Measurements from ENCODE around the gene BCOR. TPM values are rescaled to one million over a fixed set of nuclear protein-coding genes. Genes with fewer than 3 reads are reported as not detected.

The BCOR gene
- total and polyA plus RNA-seq, 2 of the 4 experiments (the other 2 are of a cell fraction) = 7.5 to 9.0 TPM

DNA sequence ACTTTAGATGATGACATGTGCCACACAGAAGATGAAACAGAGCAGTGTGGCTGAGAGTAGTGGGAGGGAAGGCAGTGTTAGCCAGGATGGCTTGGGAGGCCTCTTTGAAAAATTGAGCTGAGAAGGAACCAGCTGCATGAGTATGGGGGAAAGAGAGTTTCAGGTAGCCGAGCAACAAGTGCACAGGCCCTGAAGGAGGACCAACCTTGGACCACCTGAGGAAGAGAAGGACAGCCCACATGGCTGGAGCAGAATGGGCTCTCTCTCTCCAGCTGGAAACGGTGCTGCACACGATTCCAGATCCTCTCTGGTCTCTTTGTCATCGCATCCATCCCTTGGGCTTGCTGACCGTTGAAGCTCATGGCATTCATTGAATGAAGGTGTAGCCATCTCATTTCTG lies 23.9 kb upstream of the BCOR start:
- BruUV-seq (replicated peaks) = no TSS peak
- no peak overlapping the region for H3K56ac ChIP-seq (ENCODE audit: extremely low read depth, insufficient read depth, low read length)
- no peak overlapping the region for H2BK20ac ChIP-seq (ENCODE audit: low read depth, low read length)
- H2BK120ac ChIP-seq (ENCODE audit: low read depth, low read length) = no peak overlapping the region
- TF ChIP-seq RCOR1 (IDR thresholded peaks at IDR 0.05; ENCODE audit: insufficient replicate concordance, low read length) (no peak), SMC3 (IDR thresholded peaks at IDR 0.05; ENCODE audit: low read depth, low read length) (no peak), MXI1 (IDR thresholded peaks at IDR 0.05; ENCODE audit: borderline replicate concordance, low read depth, low read length) (no peak), POLR2A (IDR thresholded peaks at IDR 0.05; ENCODE audit: low read depth, low read length) (no peak), RAD21 (IDR thresholded peaks at IDR 0.05; ENCODE audit: low read length) (no peak), RFX5 (IDR thresholded peaks at IDR 0.05; ENCODE audit: low read depth, low read length) (no peak), BHLHE40 (IDR thresholded peaks at IDR 0.05; ENCODE audit: low read depth, low read length) (no peak), CEBPB (IDR thresholded peaks at IDR 0.05; ENCODE audit: low read depth, low read length) (no peak), FOS (IDR thresholded peaks at IDR 0.05; ENCODE audit: low read depth, low read length) (no peak), MAFK (IDR thresholded peaks at IDR 0.05; ENCODE audit: low read depth, low read length) (no peak), NFE2L2 (IDR thresholded peaks at IDR 0.05; ENCODE audit: low read depth, low read length) (no peak), CHD1 (IDR thresholded peaks at IDR 0.05; ENCODE audit: low read depth, low read length) (no peak), MAZ (IDR thresholded peaks at IDR 0.05; ENCODE audit: borderline replicate concordance, low read depth, low read length) (no peak)
- TF ChIP-seq, protein P1, sequence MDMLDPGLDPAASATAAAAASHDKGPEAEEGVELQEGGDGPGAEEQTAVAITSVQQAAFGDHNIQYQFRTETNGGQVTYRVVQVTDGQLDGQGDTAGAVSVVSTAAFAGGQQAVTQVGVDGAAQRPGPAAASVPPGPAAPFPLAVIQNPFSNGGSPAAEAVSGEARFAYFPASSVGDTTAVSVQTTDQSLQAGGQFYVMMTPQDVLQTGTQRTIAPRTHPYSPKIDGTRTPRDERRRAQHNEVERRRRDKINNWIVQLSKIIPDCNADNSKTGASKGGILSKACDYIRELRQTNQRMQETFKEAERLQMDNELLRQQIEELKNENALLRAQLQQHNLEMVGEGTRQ (IDR thresholded peaks at IDR 0.05; ENCODE audit: low read depth, low read length) = no peak
- TF ChIP-seq, protein P2, sequence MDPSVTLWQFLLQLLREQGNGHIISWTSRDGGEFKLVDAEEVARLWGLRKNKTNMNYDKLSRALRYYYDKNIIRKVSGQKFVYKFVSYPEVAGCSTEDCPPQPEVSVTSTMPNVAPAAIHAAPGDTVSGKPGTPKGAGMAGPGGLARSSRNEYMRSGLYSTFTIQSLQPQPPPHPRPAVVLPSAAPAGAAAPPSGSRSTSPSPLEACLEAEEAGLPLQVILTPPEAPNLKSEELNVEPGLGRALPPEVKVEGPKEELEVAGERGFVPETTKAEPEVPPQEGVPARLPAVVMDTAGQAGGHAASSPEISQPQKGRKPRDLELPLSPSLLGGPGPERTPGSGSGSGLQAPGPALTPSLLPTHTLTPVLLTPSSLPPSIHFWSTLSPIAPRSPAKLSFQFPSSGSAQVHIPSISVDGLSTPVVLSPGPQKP (IDR thresholded peaks at IDR 0.05; ENCODE audit: borderline replicate concordance, low read depth, low read length) = no peak
- TF ChIP-seq, protein P3, sequence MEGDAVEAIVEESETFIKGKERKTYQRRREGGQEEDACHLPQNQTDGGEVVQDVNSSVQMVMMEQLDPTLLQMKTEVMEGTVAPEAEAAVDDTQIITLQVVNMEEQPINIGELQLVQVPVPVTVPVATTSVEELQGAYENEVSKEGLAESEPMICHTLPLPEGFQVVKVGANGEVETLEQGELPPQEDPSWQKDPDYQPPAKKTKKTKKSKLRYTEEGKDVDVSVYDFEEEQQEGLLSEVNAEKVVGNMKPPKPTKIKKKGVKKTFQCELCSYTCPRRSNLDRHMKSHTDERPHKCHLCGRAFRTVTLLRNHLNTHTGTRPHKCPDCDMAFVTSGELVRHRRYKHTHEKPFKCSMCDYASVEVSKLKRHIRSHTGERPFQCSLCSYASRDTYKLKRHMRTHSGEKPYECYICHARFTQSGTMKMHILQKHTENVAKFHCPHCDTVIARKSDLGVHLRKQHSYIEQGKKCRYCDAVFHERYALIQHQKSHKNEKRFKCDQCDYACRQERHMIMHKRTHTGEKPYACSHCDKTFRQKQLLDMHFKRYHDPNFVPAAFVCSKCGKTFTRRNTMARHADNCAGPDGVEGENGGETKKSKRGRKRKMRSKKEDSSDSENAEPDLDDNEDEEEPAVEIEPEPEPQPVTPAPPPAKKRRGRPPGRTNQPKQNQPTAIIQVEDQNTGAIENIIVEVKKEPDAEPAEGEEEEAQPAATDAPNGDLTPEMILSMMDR (conservative IDR thresholded peaks at IDR 0.05; ENCODE audit: low read depth, low read length) = no peak
- H2AK9ac ChIP-seq (replicated peaks; ENCODE audit: low read depth, low read length, poor library complexity) = peak overlapping the region; percentile 50
- 40% methylated on average over 1 of the region's 5 CpGs; no CpG with 5 or more reads in 1 of the 2 experiments for WGBS, 2 experiments (ENCODE audit: extremely low coverage in 2 of 2, insufficient read length in 1 of 2)
- H3K36me3 ChIP-seq (ENCODE audit: control insufficient read depth, insufficient read depth, low read length) = no peaks in the 10 kb centered on the region
- ATAC-seq (ENCODE audit: low read depth) (no peak), DNase-seq (no peak)
- H3K4me1 ChIP-seq (ENCODE audit: control insufficient read depth, insufficient read depth, low read length) = no peaks in the 10 kb centered on the region
- H2BK15ac ChIP-seq (ENCODE audit: low read depth, low read length) = no peak overlapping the region
- H3K9ac ChIP-seq (ENCODE audit: low read depth, low read length) = no peak overlapping the region
- H3K9me1 ChIP-seq (ENCODE audit: insufficient read depth, low read length) = no peaks in the 10 kb centered on the region
- no peak overlapping the region for H4K8ac ChIP-seq (ENCODE audit: low read depth in 2 of 2, low read length in 2 of 2)
- H2AFZ ChIP-seq (replicated peaks; ENCODE audit: low read length, poor library complexity) = no peak overlapping the region
- no peaks in the 10 kb centered on the region for H4K20me1 ChIP-seq (ENCODE audit: insufficient read depth, low read length)
- no peak overlapping the region for H4K5ac ChIP-seq (ENCODE audit: low read depth, low read length)
- no peak overlapping the region for H3K4ac ChIP-seq (ENCODE audit: low read depth, low read length)
- ChIA-PET POLR2A (ENCODE audit: unreplicated experiment) (no interaction called here), CTCF (no interaction called here)
- no peak overlapping the region for H2BK5ac ChIP-seq (ENCODE audit: low read depth, low read length, poor library complexity, severe bottlenecking)
- no peak overlapping the region for H3K4me2 ChIP-seq (ENCODE audit: low read depth, low read length)
- no peak overlapping the region for H4K91ac ChIP-seq (ENCODE audit: insufficient read depth, low read depth, low read length)
- H3K79me1 ChIP-seq (ENCODE audit: low read depth in 1 of 2, low read length in 2 of 2) = no peaks in the 10 kb centered on the region
- in situ Hi-C loops (cut with MboI; ENCODE audit: low sequenced_read_pairs) = no loop called here
- H3K18ac ChIP-seq (ENCODE audit: low read depth, low read length) = no peak overlapping the region
- H3K9me3 ChIP-seq (ENCODE audit: control insufficient read depth, insufficient read depth, low read length) = no peaks in the 10 kb centered on the region
- H2AK5ac ChIP-seq (ENCODE audit: low read depth, low read length) = no peak overlapping the region
- intact Hi-C loops (cut with micrococcal nuclease) = no loop called here
- no peak overlapping the region for H3K4me3 ChIP-seq (ENCODE audit: insufficient read depth, low read depth, low read length)
- no peak overlapping the region for H3K23ac ChIP-seq (ENCODE audit: low read depth, low read length)
- no peak overlapping the region for H3K14ac ChIP-seq (replicated peaks; ENCODE audit: low read depth, low read length)
- dilution Hi-C loops (cut with HindIII; ENCODE audit: low sequenced_read_pairs, unreplicated experiment) = no loop called here
- peaks cover 4% of the 10 kb centered on the region; the same call in 1 of the 2 replicates for H3K27me3 ChIP-seq (ENCODE audit: control insufficient read depth, insufficient read depth, low read length)
- H3K27ac ChIP-seq (ENCODE audit: insufficient read depth, low read length) = no peak overlapping the region
